Left colon (tissue), 2 donors: Measurements from ENCODE around the gene PRKCH. TPM values are rescaled to one million over a fixed set of nuclear protein-coding genes. Genes with fewer than 3 reads are reported as not detected.

Experiments
- ATAC-seq: fragments of 200-7000 bp; cut with Tn5 transposase; one replicate; pipeline ENCODE4 v1.9.1; 2020; ENCODE audit warnings: mild to moderate bottlenecking, moderate library complexity
- DNase-seq, 2 donors: peaks; one replicate each; pipeline ENCODE4 v3.0.0-alpha.2; 2020
- intact Hi-C, 2 donors: fragments of 100-400 bp; cut with DNase I in 1 of 2; cut with micrococcal nuclease in 1 of 2; formaldehyde crosslinking; loops; one replicate each; pipeline versions ENCODE4 v1.11.2 to v1.14.0; 2022; cut with DNase I, micrococcal nuclease
- total RNA-seq, 2 donors: library from RNA; stranded (reverse); fragmentation: NEBNext Ultra II Directional; extraction: Animal tissue kit (Norgen Biotek cat#: 25700); gene quantifications; one replicate each; pipeline ENCODE4 v1.2.1, GENCODE V29; 2021
- donor health status: DM: no; HTN: no; CAD: no.
- donor health status: DM: yes; HTN: yes; CAD: no.

Gene PRKCH
- total RNA-seq, 2 donors from 2014 or later, result 11.7 to 11.9 TPM

DNA sequence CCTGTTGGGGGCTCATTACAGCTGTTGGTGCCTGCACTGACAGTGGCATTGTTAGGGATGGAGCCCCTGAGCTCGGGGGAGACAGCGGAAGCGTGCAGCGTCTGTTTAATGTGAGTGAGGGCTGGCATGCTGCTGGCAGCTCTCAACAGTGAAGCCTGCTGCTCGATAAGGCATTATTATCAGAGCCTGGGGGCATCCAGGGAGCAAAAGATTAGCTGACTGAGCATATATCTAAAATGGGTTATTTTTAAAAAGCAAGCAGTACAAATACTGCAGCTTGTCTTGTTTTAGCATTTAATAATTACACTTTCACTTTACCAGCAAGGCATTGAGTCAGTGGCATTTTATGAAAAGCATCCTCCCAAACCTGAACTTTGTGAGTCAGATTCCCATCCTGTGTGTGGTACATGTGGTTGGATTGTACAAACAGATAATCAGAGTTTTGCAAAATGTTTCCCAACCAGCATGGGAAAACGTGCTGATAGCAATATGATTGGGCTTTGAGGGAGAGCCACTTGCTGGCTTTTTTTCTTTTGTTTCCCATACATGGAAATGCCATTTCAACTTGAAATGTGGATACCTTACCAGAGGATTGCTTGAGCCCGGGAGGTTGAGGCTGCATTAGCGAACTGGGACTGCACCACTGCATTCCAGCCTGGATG, 150.8 kb downstream of the PRKCH start:
- intact Hi-C loops, result loop anchor here in 1 of 2 donors (10.0 kb wide), 1 partner anchor 233 kb away; no protein-coding TSS in a partner anchor
- DNase-seq (no peak), ATAC-seq (no peak)

DNA sequence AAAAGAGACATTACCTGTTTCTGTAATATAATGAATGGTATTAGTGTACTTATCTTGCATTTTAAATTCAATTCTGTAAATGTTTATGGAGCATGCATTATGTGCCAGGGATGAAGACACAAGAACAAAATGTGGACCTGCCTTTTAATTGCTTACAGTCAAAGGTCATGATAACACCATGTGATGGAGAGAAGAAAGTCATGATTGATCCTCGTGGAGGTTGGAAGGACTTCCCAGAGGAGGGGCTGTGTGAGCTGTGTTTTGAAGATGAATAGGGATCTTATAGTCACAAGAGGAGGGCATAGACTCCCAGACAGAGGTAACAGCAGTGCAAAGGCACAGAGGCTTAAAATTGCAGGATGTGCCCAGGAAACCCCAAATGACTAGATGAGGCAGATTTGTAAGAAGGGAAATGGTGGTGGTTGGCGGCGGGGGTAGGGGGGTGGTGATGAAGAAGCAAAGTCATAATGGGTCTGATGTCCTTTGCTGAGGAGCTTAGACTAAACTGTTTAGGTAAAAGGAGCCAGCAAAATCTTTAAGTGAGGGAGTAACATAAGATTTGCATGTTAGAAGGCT, 151.5 kb downstream of the PRKCH start:
- DNase-seq, result no peak
- ATAC-seq, result peak; percentile 47
- intact Hi-C loops, result loop anchor here in 1 of 2 donors (10.0 kb wide), 1 partner anchor 232 kb away; no protein-coding TSS in a partner anchor

DNA sequence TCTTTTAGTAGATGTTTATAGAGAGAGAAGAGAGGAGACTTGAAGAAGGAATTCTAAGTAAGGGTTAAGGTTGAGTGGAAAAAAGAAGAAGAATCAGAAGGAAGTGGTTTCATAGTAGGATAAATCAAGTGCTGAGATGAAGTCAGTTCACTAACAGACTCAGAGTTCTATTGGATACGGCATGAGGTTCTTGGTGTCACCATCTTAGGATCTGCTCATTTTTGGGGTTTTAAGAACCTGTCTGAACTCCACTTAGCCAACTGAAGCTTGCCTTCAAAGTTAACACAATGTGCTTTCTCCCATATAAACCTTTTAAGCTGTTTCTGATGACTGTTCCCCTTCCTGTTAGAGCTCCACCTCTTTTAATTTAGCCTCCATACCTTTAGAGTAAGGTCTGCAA, 152.6 kb downstream of the PRKCH start:
- no peak for ATAC-seq
- no peak for DNase-seq
- intact Hi-C loops, result loop anchor here in 1 of 2 donors (10.0 kb wide), 1 partner anchor 231 kb away; no protein-coding TSS in a partner anchor

DNA sequence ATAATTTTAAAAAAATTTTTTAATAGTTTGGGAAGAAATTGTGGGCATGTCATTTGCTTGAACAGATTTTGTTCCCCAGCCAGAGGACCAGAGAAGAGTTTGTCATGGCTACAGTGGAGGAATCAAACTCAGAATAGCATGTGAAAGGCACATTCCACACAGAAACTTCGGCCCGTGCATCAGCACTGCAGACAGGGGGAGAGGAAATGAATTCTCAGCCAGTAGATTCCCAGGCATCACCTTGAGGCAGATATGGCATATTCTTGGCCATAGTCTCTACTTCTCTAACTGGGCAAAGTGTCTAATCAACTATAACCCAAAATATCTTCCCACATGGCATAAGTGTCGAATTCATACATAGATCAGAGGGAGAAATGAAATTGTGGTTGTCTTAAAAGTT, 153.3 kb downstream of the PRKCH start:
- ATAC-seq (no peak), DNase-seq (no peak)
- intact Hi-C loops, result loop anchor here in 1 of 2 donors (10.0 kb wide), 1 partner anchor 230 kb away; no protein-coding TSS in a partner anchor

DNA sequence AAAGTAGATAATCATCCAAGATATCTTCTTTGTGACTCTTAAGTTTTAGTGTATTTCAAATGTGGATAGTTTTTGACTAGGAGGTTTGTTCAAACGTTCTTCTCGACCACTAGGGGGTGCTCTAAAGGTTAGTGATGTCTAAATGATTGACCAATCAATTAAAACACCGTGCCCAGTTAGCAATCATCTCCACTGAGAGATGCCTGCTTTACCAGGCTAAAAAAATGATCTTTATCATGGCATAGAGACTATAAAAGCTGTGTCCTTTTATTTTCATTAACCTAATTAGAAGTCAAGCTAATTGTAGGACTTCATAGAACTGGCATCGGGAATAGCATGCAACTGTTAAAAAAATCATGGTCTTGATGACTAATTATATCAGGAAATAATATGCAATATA, 153.9 kb downstream of the PRKCH start:
- DNase-seq (no peak), ATAC-seq (peak; percentile 54)
- intact Hi-C loops, result loop anchor here in 1 of 2 donors (10.0 kb wide), 1 partner anchor 229 kb away; no protein-coding TSS in a partner anchor

DNA sequence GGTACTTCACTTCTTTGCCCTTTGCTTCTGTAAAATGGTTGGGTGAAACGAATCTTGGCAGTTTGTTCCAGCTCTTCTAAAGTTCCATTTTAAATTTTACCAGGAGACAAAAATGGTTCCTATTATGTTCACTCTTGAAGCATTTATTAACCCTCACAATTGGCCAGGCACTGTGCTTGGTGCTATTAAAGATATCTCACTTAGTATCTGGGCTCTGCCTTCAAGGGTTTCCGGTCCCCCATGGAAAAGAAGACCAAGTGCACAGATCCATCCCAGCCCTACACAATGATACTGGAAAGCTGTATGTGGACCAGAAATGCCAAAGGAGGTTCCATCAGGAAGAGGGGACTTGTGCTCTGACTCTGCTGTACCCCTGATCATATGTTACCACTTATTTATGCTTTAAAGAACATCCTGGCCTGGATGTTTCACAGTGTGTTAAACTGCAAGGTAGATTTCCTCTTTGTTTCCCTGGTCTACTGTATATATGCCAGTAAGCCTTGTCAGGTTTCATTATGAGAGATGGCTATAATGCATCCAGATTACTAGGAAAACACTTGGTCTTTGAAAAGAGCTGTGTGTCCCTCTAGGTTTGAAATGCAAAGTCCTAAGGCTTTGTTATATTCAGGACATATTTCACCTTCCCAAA, 154.8 kb downstream of the PRKCH start:
- DNase-seq (no peak), ATAC-seq (no peak)
- intact Hi-C loops, result loop anchor here in 1 of 2 donors (10.0 kb wide), 1 partner anchor 229 kb away; no protein-coding TSS in a partner anchor

DNA sequence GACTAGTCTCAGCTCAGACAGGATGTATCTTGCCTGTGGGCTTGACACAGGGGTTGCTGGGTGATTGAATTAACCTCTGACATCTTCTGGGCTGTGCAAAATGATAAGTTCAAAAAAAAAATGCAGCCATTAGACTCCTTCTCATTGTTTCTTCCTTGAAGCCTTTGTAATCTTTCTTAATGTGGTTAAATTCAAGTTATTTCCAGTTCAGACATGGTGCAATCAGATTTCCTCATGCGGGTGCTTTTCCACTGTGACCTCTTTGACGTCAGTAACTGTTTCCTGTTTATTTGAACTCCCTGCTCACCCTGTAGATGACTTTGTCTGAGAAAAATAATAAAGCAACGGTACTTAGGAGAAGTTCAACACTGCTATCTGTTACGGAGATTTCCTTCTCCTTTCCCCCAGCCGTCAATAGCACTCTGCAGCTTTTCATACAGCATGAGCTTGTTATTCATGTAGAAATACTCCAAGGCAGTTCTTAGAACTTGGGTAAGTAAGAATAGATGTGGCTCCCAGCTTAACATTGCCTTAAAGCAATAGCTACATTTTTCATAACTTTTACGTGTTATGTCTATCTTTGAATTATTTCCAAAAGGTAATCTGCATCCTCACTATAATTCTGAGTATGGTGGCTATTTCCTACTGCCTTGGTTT, 155.5 kb downstream of the PRKCH start:
- ATAC-seq, result peak; percentile 64

DNA sequence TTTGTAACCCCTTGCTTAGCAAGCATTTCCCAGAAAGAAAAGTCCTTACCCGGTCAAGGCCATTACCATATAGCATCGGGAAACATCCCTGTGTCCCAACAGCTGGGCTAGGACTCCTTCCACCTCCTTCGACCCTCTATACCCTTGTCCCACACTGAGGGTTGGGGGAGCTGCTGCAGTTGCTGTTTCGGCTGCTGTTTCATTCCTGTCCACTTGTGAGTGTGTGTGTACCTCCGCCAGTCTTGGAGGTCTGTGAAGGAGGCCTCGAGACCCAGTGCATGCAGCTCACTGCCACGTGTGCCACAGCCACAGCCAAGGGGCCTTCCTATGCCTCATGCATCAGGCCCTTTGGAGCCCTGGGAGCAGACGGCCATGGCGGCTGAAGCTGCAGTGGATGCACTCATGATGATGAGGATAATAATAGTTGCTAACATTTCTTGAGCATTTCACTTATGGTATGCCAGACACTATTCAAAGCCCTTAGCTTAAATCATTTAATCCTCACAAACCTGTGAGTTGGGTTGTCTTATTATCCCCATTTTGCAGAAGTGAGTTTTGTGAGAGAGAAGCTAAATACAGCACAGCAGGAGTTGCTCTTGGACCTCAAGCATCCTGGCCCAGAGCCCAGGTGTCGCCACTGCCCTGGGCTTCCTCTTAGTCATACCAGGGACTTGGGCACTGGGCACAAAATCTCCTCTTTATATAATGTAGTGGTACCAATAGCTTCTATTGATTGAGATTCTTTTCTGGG, 156.5 kb downstream of the PRKCH start:
- ATAC-seq (peak; percentile 79), DNase-seq (peak; percentile 74 to 82)
- intact Hi-C loops, result loop anchor here in 1 of 2 donors (10.0 kb wide), 1 partner anchor 227 kb away; no protein-coding TSS in a partner anchor

More for the DNA sequence above, 155.5 kb downstream of the PRKCH start:
- no peak for DNase-seq
- intact Hi-C loops, result loop anchor here in 1 of 2 donors (10.0 kb wide), 1 partner anchor 228 kb away; no protein-coding TSS in a partner anchor

DNA sequence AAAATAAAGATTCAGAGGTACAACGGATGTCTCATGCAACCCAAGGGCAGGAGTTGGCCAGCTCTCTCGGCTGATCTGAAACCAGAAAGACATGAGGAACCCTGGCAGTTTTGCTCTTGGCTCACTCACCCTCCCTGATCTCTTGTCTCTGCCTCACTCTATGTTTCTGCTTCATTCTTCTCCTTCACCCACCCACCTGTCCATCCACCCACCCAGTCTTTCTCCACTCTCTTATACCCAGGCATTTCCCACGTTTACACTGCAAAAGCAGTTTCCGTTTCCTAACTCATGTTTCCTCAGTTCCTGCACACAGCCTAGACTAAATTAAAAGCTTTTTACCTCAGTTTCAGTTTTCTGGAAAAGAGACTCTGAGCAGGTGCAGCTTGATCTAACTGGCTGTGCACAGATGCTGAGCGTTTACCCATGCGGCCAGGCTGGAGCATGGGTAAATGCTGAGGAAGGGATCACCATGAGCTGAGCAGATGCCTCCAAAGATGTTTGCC, 157.6 kb downstream of the PRKCH start:
- DNase-seq, result no peak
- intact Hi-C loops, result loop anchor here in 1 of 2 donors (10.0 kb wide), 1 partner anchor 226 kb away; no protein-coding TSS in a partner anchor
- ATAC-seq, result no peak

DNA sequence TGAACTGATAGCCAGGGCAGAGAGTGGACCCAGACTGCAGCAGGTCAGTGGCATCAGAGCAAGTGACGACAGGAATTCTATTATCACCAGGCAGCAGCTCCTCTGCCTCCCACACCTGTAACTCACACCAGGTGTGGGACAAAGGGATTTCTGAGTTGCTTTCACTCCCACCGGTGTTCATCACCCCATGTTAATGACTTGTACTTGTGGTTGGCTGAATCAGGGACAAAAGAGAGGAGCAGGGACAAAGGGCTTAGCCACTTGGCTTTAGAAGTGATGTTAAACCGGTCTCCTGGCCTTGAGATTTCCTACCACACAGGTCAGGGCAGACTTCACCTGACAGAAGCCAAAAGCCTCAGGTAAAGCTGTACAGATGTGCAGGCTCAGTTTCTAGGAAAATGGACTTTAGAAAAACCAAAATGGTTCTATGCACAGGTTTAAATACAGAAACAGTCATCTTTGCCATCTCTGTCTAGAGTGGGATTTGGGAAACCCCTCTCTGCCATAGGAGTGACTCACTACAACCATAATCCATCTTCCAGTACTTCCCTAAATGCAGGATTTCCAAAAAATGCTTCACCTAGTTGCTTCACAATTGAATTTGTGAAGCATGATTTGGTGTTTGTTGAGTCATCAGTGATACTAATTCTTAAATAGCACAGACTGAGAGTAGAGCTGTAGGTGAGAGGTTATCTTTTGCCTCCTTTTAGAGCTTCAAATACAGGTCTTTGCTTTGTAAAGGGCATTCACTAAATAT, 158.5 kb downstream of the PRKCH start:
- no peak for DNase-seq
- no peak for ATAC-seq
- intact Hi-C loops, result loop anchor here in 1 of 2 donors (10.0 kb wide), 1 partner anchor 225 kb away; no protein-coding TSS in a partner anchor

DNA sequence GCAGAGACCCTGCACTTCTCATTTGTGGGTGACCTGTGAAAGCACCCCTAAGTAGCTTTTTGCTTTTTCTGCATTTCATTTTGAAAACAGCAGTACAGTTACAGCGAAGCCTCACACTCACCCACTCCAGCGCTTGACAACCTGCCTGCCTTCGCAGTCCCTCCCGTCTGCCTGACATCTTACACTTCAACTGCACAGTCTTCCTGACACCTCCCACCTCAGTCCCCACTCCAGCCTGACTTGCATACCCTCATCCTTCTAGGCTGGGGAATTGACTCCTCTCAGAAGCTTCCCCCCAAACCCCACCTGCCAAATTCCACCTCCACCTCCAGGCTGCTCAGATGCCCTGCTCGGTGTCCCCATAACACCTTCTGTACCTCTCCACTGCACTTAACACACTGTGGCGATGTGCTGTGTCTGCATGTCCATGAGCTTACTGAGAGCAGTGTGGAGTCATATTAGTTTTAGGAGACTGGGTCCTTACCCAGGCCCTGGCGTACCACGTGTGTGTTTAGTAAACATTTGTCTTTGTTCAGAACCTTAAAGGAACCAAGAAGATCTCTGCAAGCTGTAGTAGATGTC, 159.4 kb downstream of the PRKCH start:
- intact Hi-C loops, result no loop called here
- DNase-seq, result no peak
- ATAC-seq, result no peak

DNA sequence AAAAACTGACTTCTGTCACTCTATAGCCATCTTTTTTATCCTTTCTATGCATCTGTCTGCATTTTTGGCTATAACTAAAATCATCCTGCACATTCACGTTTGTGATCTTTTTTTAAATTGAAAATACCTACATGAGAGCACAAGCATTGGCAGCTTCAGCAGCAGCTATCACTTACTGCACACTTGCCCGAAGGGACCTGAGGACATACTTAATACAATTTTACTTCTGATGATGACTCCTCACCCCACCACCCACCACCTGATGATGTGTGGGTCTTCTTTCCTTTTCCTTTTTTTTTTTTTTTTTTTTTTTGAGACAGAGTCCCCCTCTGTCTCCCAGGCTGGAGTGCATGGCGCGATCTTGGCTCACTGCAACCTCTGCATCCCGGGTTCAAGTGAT, 160.3 kb downstream of the PRKCH start:
- ATAC-seq (no peak), DNase-seq (no peak)
- intact Hi-C loops, result no loop called here

DNA sequence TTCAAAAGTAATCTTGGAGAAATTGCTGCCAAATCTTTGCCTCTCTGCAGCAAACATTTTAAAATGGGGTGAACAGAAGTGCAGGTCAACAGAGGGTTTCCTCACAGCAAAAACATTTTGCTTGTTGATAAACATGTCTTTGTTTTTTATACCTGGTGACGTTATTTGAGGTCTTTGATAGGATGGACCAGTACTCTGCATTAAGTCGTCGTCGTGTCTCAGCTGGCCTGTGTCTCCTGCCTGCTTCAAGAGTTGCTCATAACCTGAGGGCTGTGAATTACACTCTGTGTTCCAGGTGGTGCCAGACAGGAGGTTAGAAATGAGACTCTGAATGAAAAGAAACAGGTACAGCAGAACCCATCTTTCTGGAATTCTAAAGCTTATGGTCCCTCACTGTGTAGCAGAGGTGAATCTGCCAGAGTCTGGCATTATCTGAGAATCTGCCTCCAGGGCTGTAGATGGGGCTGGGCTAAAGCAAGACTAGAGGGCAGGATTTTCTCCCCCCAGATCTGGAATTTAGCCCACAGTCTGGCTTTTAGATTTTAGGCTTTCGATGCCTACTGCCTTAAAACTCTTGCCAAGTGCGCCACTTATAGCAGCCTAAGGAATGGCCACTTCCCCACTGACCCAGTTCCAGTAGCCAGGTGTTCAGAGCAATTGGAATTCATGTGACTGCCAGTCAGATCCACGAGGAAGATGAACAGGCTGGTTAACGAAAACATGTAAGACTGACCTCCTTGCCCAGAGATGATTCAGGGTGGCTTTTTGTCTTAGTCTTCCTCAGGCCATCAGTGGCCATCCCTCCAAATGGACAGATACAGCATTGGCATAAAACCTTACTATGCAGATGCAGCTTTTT, 161.2 kb downstream of the PRKCH start:
- intact Hi-C loops, result no loop called here
- DNase-seq (no peak), ATAC-seq (no peak)

DNA sequence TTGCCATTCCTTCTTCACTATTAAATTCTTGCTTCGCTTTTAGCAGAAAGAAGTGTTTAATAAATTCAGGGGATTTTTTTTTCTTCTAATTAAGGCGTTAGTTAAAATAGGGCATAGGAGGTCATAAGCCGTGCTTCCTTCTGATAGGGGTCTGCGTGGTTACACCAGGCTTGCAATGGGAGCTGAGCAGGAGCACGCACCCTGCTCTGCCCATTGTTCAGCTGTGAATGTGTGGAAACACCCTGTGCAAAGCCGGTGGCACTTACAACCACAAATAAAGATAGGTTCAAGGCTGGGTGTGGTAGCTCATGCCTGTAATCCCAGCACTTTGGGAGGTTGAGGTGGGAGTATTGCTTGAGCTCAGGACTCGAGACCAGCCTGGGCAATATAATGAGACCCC, 162.1 kb downstream of the PRKCH start:
- intact Hi-C loops, result no loop called here
- no peak for ATAC-seq
- DNase-seq, result no peak

DNA sequence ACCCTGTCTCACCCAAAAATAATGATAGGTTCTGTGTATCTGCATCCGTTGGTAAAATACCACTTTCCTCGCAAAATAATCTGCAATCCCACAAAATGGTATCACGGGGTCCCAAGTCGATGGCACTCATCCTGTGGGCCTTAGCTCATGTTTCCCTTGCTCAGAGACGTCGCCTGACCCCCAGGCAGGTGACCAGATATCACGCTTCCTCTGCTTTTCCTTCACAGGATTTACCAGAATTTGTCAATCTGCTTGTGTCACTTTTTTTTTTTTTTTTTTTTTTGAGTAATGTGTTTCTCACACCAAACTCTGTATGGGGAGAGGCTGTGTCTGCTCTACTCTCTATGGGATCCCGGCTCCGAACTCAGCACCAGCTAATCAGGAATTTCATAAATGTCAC, 162.7 kb downstream of the PRKCH start:
- DNase-seq, result no peak
- no peak for ATAC-seq
- intact Hi-C loops, result no loop called here

DNA sequence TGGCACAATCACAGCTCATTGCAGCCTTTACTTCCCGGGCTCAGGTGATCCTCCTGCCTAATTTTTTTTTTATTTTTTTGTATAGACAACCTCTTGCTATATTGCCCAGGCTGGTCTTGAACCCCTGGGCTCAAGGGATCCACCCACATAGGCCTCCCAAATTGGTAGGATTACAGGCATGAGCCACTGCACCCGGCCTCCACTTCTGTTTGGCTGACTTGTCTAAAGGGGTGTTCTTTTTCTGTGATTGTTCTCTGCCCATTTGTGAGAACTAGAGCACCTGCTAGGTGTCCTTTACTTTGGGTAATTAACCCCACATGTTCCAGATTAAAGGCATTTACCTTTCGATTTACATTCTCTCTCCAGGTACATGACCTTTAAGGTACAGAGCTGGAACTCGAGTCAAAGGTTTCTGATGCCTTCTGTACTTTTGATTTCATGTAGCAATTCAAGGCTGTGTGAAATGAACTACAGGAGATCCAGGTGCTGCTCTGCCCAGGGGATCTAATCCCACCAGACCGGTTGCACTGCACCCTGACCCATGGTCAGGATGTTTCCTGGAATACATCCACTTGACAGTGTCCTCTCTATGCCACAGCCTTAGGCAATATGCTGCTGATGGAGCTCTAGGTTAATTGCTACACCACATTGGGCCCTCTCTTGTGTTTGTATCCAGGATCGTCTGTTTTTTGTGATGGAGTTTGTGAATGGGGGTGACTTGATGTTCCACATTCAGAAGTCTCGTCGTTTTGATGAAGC, 163.6 kb downstream of the PRKCH start:
- DNase-seq (no peak), ATAC-seq (no peak)
- intact Hi-C loops, result no loop called here
